ENCODE results near the gene RUVBL2. TPM values are rescaled to one million over a fixed set of nuclear protein-coding genes. Genes with fewer than 3 reads are reported as not detected.

The RUVBL2 gene
- total RNA-seq, 1 experiment from 2014 or later, result 130 TPM

DNA sequence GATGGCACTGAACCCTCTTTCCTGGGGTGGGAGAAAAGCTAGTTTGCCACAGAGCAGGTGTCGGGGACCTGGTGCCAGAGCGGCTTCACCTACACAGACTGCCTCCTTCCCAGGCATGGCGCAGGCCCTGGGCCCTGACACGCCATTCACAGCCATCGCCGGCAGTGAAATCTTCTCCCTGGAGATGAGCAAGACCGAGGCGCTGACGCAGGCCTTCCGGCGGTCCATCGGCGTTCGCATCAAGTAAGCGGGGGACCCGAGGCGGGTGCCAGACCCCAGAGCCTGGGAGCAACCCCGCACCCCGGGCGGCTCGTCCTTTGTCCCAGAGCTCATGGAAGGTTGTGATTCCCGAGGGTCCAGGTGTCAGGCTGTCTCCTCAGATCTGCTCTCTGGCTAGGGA lies 13.2 kb downstream of the RUVBL2 start:
- H3K9ac ChIP-seq (ENCODE audit: extremely low read depth, insufficient read length, low read length), result no peak overlapping the region
- H3K9me3 ChIP-seq (ENCODE audit: control insufficient read depth, low read depth, low read length), result no peaks in the 10 kb centered on the region
- H2AFZ ChIP-seq (ENCODE audit: low read length), result no peak overlapping the region
- no peaks in the 10 kb centered on the region for H3K79me1 ChIP-seq (ENCODE audit: insufficient read depth, low read depth, low read length, poor library complexity, severe bottlenecking)
- H3K9me3 Mint-ChIP-seq, result no peaks in the 10 kb centered on the region
- H2BK12ac ChIP-seq (ENCODE audit: insufficient read length, low read depth, low read length), result no peak overlapping the region
- no peak overlapping the region for H3K4me2 ChIP-seq (ENCODE audit: insufficient read depth, insufficient read length, low read length)
- WGBS (ENCODE audit: extremely low coverage, insufficient read length, low lambda C conversion rate), result no CpG with 5 or more reads among the region's 22 CpGs
- no peak overlapping the region for H3K27ac ChIP-seq (ENCODE audit: insufficient read length, low read depth, low read length)
- no peak overlapping the region for H2BK120ac ChIP-seq (ENCODE audit: low read depth, low read length, poor library complexity, severe bottlenecking)
- no peak overlapping the region for H3K14ac ChIP-seq (ENCODE audit: insufficient read depth, low read length)
- H3K27me3 ChIP-seq (ENCODE audit: insufficient read depth, low read length), result no peaks in the 10 kb centered on the region
- no peak overlapping the region for H3K4me3 Mint-ChIP-seq
- no peaks in the 10 kb centered on the region for H3K4me1 Mint-ChIP-seq
- H3T11ph ChIP-seq (ENCODE audit: low read length), result no peak overlapping the region
- no peak overlapping the region for H2BK20ac ChIP-seq (ENCODE audit: low read depth, low read length, poor library complexity, severe bottlenecking)
- peaks cover 23 to 77% (median 75%) of the 10 kb centered on the region in 3 experiments; a peak in 6 of 7 replicates for H3K36me3 Mint-ChIP-seq (ENCODE audit: insufficient read depth in 1 of 3, low read depth in 3 of 3)
- no peak overlapping the region for H3K23ac ChIP-seq (ENCODE audit: insufficient read length, low read depth, low read length)
- H2AK5ac ChIP-seq (ENCODE audit: insufficient read length, low read length), result no peak overlapping the region
- no peaks in the 10 kb centered on the region for H3K27me3 Mint-ChIP-seq (ENCODE audit: low read depth)
- H3K23me2 ChIP-seq (ENCODE audit: insufficient read length, low read depth, low read length, poor library complexity, severe bottlenecking), result no peaks in the 10 kb centered on the region
- H4K91ac ChIP-seq (ENCODE audit: insufficient read length, low read depth, low read length), result no peak overlapping the region
- no peak for DNase-seq
- no peak overlapping the region for H3K4ac ChIP-seq (ENCODE audit: low read depth, low read length)
- no peaks in the 10 kb centered on the region for H3K4me1 ChIP-seq (ENCODE audit: insufficient read depth, low read length)
- no peak overlapping the region for H4K5ac ChIP-seq (ENCODE audit: insufficient read length, low read depth, low read length)
- no peak overlapping the region for H4K8ac ChIP-seq (replicated peaks; ENCODE audit: insufficient read length, low read depth, low read length)
- H2BK5ac ChIP-seq (ENCODE audit: insufficient read length, low read length), result no peak overlapping the region
- no peak overlapping the region for H3K56ac ChIP-seq (ENCODE audit: insufficient read length, low read depth, low read length)
- H3K27ac Mint-ChIP-seq, result no peak overlapping the region
- TF ChIP-seq, protein P1, sequence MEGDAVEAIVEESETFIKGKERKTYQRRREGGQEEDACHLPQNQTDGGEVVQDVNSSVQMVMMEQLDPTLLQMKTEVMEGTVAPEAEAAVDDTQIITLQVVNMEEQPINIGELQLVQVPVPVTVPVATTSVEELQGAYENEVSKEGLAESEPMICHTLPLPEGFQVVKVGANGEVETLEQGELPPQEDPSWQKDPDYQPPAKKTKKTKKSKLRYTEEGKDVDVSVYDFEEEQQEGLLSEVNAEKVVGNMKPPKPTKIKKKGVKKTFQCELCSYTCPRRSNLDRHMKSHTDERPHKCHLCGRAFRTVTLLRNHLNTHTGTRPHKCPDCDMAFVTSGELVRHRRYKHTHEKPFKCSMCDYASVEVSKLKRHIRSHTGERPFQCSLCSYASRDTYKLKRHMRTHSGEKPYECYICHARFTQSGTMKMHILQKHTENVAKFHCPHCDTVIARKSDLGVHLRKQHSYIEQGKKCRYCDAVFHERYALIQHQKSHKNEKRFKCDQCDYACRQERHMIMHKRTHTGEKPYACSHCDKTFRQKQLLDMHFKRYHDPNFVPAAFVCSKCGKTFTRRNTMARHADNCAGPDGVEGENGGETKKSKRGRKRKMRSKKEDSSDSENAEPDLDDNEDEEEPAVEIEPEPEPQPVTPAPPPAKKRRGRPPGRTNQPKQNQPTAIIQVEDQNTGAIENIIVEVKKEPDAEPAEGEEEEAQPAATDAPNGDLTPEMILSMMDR (conservative IDR thresholded peaks at IDR 0.05), result no peak
- H3K79me2 ChIP-seq (ENCODE audit: insufficient read depth, low read length), result no peaks in the 10 kb centered on the region
- H2BK15ac ChIP-seq (ENCODE audit: low read depth, low read length), result no peak overlapping the region
- H3K18ac ChIP-seq (ENCODE audit: insufficient read length, low read depth, low read length), result no peak overlapping the region
- H4K20me1 ChIP-seq (ENCODE audit: control insufficient read depth, insufficient read depth, insufficient read length), result no peaks in the 10 kb centered on the region

Measured in H9 (cell line).